ENCODE results near the gene EIF3J.
"Not testable (repeated sequence)": the region's sequence is repeated elsewhere in the genome, so short reads cannot be mapped to it uniquely, and the experiment has no call there.

Gene EIF3J

DNA sequence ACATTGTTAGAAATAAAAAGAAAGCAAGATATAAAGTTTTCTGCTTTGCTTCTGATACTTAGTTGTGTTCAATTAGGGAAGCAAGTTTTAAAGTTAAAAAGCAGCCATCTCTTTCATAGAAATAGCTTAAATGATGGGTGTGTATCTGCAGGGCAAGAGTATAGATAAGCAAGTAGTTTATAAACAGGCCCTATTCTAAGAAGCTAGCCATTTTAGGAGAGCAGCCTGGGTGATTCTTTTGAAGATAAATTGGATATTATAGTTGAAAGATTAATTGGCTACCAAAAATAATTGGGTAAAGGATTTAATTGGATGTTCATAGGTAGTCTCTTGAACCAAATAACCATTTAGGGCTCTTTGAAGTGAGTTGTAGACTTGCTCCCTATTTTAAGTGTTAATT lies 5.6 kb downstream of the EIF3J start:
- Histone ChIP-seq H3K36me3 (ENCODE audit: control insufficient read depth, insufficient read depth, low read length) (peaks cover 31% of the 10 kb centered on the region), H3K27me3 (ENCODE audit: control insufficient read depth, insufficient read depth, low read length) (no peaks in the 10 kb centered on the region), H3K4me3 (ENCODE audit: low read depth, low read length) (no peak overlapping the region), H3K9ac (ENCODE audit: low read length) (no peak overlapping the region), H3K27ac (ENCODE audit: low read depth, low read length) (no peak overlapping the region), H3K4me1 (ENCODE audit: control insufficient read depth, insufficient read depth, low read length) (peaks cover 6% of the 10 kb centered on the region), H3K9me3 (ENCODE audit: control insufficient read depth, insufficient read depth, low read depth, low read length) (no peaks in the 10 kb centered on the region)

DNA sequence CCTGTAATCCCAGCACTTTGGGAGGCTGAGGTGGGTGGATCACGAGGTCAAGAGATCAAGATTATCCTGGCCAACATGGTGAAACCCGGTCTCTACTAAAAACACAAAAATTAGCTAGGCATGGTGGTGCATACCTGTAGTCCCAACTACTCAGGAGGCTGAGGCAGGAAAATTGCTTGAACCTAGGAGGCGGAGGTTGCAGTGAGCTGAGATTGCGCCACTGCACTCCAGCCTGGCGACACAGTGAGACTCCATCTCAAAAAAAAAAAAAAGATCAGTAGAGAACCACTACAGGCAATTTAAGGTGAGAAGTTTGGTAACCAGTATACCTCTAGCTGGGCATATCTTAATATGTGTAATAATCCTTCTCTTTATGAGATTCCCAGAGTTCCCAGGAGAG lies 7.8 kb downstream of the EIF3J start:
- H3K9ac ChIP-seq (ENCODE audit: low read length); H3K4me1 ChIP-seq (ENCODE audit: control insufficient read depth, insufficient read depth, low read length); H3K27me3 ChIP-seq (ENCODE audit: control insufficient read depth, insufficient read depth, low read length); H3K9me3 ChIP-seq (ENCODE audit: control insufficient read depth, insufficient read depth, low read depth, low read length); H3K4me3 ChIP-seq (ENCODE audit: low read depth, low read length); H3K27ac ChIP-seq (ENCODE audit: low read depth, low read length): not testable (repeated sequence)
- H3K36me3 ChIP-seq (ENCODE audit: control insufficient read depth, insufficient read depth, low read length): peaks cover 27% of the 10 kb centered on the region

- Histone ChIP-seq H3K9ac (ENCODE audit: low read length) (no peak overlapping the region), H3K27ac (ENCODE audit: low read depth, low read length) (no peak overlapping the region)
Observed at GRCh38 chr15:44545913-44546802, 9.2 kb downstream of the EIF3J start.

GRCh38 chr15:44549152-44549551 lies 12.2 kb downstream of the EIF3J start:
- H3K4me3 ChIP-seq (ENCODE audit: low read depth, low read length); H3K9me3 ChIP-seq (ENCODE audit: control insufficient read depth, insufficient read depth, low read depth, low read length); H3K27me3 ChIP-seq (ENCODE audit: control insufficient read depth, insufficient read depth, low read length); H3K27ac ChIP-seq (ENCODE audit: low read depth, low read length); H3K9ac ChIP-seq (ENCODE audit: low read length); H3K4me1 ChIP-seq (ENCODE audit: control insufficient read depth, insufficient read depth, low read length): not testable (repeated sequence)
- H3K36me3 ChIP-seq (ENCODE audit: control insufficient read depth, insufficient read depth, low read length): peaks cover 38% of the 10 kb centered on the region

More at GRCh38 chr15:44545913-44546802, 9.2 kb downstream of the EIF3J start:
- Histone ChIP-seq H3K9me3 (ENCODE audit: control insufficient read depth, insufficient read depth, low read depth, low read length) (no peaks in the 10 kb centered on the region), H3K27me3 (ENCODE audit: control insufficient read depth, insufficient read depth, low read length) (no peaks in the 10 kb centered on the region), H3K36me3 (ENCODE audit: control insufficient read depth, insufficient read depth, low read length) (peaks cover 26% of the 10 kb centered on the region), H3K4me1 (ENCODE audit: control insufficient read depth, insufficient read depth, low read length) (peaks cover 2% of the 10 kb centered on the region; the same call in 1 of the 2 replicates), H3K4me3 (ENCODE audit: low read depth, low read length) (no peak overlapping the region)

GRCh38 chr15:44550256-44550655 lies 13.3 kb downstream of the EIF3J start:
- peaks cover 49% of the 10 kb centered on the region for H3K36me3 ChIP-seq (ENCODE audit: control insufficient read depth, insufficient read depth, low read length)
- H3K9ac ChIP-seq (ENCODE audit: low read length): no peak overlapping the region
- peaks cover 2% of the 10 kb centered on the region; the same call in 1 of the 2 replicates for H3K4me1 ChIP-seq (ENCODE audit: control insufficient read depth, insufficient read depth, low read length)
- H3K27me3 ChIP-seq (ENCODE audit: control insufficient read depth, insufficient read depth, low read length): no peaks in the 10 kb centered on the region
- no peak overlapping the region for H3K27ac ChIP-seq (ENCODE audit: low read depth, low read length)
- no peaks in the 10 kb centered on the region for H3K9me3 ChIP-seq (ENCODE audit: control insufficient read depth, insufficient read depth, low read depth, low read length)
- no peak overlapping the region for H3K4me3 ChIP-seq (ENCODE audit: low read depth, low read length)

DNA sequence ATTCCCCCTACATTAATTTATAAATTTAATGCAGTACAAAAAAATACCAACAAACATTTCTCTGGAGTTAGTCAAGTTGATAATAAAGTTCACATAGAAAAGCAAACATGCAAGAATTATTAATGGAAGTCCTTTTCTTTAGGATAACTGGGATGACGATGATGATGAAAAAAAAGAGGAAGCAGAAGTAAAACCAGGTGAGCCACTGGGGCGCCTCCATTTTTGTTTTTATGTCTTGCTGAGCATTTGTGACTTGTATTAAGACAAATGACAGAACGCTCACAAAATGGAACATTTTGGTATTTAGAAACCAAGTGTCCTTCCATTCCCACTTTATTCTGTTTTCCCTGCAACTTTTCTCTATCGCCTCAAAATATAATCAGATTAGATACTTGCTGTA lies 13.8 kb downstream of the EIF3J start:
- Histone ChIP-seq H3K27me3 (ENCODE audit: control insufficient read depth, insufficient read depth, low read length) (no peaks in the 10 kb centered on the region), H3K4me3 (ENCODE audit: low read depth, low read length) (no peak overlapping the region), H3K9ac (ENCODE audit: low read length) (no peak overlapping the region), H3K9me3 (ENCODE audit: control insufficient read depth, insufficient read depth, low read depth, low read length) (no peaks in the 10 kb centered on the region), H3K4me1 (ENCODE audit: control insufficient read depth, insufficient read depth, low read length) (peaks cover 2% of the 10 kb centered on the region; the same call in 1 of the 2 replicates), H3K27ac (ENCODE audit: low read depth, low read length) (no peak overlapping the region), H3K36me3 (ENCODE audit: control insufficient read depth, insufficient read depth, low read length) (peaks cover 54% of the 10 kb centered on the region)

DNA sequence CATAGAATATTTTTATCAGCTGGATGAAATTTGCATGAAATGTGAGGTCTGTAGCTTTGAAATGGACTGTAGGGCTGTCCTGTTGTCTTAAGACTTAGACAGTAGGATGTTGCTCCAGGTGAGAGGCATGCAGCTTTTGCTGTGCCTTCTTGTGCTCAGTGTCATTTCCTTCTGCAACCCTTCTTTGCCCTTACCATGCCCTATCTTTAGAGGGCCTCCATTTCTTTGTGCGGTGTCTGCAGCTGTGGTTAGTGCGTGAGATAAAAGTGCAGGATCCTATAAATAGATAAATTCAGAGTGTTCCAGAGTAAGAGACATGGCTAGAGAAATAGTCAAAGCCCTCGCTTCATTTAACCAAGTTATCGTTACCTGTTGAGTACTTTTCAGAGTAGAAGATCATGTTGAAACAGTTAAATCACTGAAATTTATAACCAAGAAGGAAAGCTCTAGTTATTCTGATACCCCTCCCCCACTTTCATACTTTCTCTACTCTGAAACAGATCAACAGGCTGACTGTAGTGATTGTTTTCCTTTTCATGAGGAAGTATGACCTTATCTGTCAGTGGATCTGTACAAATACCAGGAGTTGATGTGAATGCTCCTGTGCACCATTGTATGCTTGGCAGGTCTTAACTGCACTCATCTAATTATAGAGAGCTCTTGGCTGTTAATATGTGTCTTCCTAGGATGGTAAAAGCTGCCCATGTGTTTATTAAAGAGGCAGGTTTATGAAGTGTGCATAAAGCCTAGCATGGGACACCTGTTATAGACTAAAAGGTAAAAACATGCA lies 18.2 kb downstream of the EIF3J start:
- H3K27ac ChIP-seq (ENCODE audit: low read depth, low read length): no peak overlapping the region
- H3K9me3 ChIP-seq (ENCODE audit: control insufficient read depth, insufficient read depth, low read depth, low read length): no peaks in the 10 kb centered on the region
- H3K36me3 ChIP-seq (ENCODE audit: control insufficient read depth, insufficient read depth, low read length): peaks cover 90% of the 10 kb centered on the region
- H3K9ac ChIP-seq (ENCODE audit: low read length): no peak overlapping the region
- no peak overlapping the region for H3K4me3 ChIP-seq (ENCODE audit: low read depth, low read length)
- H3K27me3 ChIP-seq (ENCODE audit: control insufficient read depth, insufficient read depth, low read length): no peaks in the 10 kb centered on the region
- no peaks in the 10 kb centered on the region for H3K4me1 ChIP-seq (ENCODE audit: control insufficient read depth, insufficient read depth, low read length)

DNA sequence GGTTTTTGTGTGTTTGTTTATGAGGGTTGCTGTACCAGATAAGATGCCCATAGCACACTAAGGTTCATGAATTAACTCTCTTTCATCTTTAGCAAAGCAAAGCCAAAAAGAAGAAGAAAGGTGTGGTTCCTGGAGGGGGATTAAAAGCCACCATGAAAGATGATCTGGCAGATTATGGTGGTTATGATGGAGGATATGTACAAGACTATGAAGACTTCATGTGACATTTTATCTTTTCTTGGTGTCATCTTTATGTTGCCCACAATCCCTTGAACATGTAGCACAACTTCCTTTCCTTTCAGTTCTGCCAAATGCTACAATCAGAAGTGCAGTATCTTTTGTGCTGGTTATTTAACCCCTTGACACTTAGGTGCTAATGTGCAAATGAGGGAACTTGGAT lies 24.0 kb downstream of the EIF3J start:
- not testable (repeated sequence) for H3K4me1 ChIP-seq (ENCODE audit: control insufficient read depth, insufficient read depth, low read length); H3K27me3 ChIP-seq (ENCODE audit: control insufficient read depth, insufficient read depth, low read length); H3K27ac ChIP-seq (ENCODE audit: low read depth, low read length); H3K9ac ChIP-seq (ENCODE audit: low read length); H3K4me3 ChIP-seq (ENCODE audit: low read depth, low read length)
- H3K9me3 ChIP-seq (ENCODE audit: control insufficient read depth, insufficient read depth, low read depth, low read length): peaks cover 23% of the 10 kb centered on the region
- peaks cover 97% of the 10 kb centered on the region for H3K36me3 ChIP-seq (ENCODE audit: control insufficient read depth, insufficient read depth, low read length)

- H3K9ac ChIP-seq (ENCODE audit: low read length): no peak overlapping the region
- peaks cover 23% of the 10 kb centered on the region for H3K9me3 ChIP-seq (ENCODE audit: control insufficient read depth, insufficient read depth, low read depth, low read length)
- H3K27me3 ChIP-seq (ENCODE audit: control insufficient read depth, insufficient read depth, low read length): no peaks in the 10 kb centered on the region
- H3K4me1 ChIP-seq (ENCODE audit: control insufficient read depth, insufficient read depth, low read length): no peaks in the 10 kb centered on the region
- peaks cover 88% of the 10 kb centered on the region for H3K36me3 ChIP-seq (ENCODE audit: control insufficient read depth, insufficient read depth, low read length)
- no peak overlapping the region for H3K27ac ChIP-seq (ENCODE audit: low read depth, low read length)
- no peak overlapping the region for H3K4me3 ChIP-seq (ENCODE audit: low read depth, low read length)
Observed at GRCh38 chr15:44565387-44566154, 28.6 kb downstream of the EIF3J start.

- no peaks in the 10 kb centered on the region for H3K27me3 ChIP-seq (ENCODE audit: control insufficient read depth, insufficient read depth, low read length)
- no peak overlapping the region for H3K27ac ChIP-seq (ENCODE audit: low read depth, low read length)
- H3K4me1 ChIP-seq (ENCODE audit: control insufficient read depth, insufficient read depth, low read length): no peaks in the 10 kb centered on the region
- no peak overlapping the region for H3K4me3 ChIP-seq (ENCODE audit: low read depth, low read length)
- peaks cover 23% of the 10 kb centered on the region for H3K9me3 ChIP-seq (ENCODE audit: control insufficient read depth, insufficient read depth, low read depth, low read length)
- no peak overlapping the region for H3K9ac ChIP-seq (ENCODE audit: low read length)
- peaks cover 88% of the 10 kb centered on the region for H3K36me3 ChIP-seq (ENCODE audit: control insufficient read depth, insufficient read depth, low read length)
Observed at GRCh38 chr15:44566155-44566540, 29.2 kb downstream of the EIF3J start.
